ENCODE data around the gene MUC3A. TPM values are rescaled to one million over a fixed set of nuclear protein-coding genes. Genes with fewer than 3 reads are reported as not detected.

Gene MUC3A, protein sequence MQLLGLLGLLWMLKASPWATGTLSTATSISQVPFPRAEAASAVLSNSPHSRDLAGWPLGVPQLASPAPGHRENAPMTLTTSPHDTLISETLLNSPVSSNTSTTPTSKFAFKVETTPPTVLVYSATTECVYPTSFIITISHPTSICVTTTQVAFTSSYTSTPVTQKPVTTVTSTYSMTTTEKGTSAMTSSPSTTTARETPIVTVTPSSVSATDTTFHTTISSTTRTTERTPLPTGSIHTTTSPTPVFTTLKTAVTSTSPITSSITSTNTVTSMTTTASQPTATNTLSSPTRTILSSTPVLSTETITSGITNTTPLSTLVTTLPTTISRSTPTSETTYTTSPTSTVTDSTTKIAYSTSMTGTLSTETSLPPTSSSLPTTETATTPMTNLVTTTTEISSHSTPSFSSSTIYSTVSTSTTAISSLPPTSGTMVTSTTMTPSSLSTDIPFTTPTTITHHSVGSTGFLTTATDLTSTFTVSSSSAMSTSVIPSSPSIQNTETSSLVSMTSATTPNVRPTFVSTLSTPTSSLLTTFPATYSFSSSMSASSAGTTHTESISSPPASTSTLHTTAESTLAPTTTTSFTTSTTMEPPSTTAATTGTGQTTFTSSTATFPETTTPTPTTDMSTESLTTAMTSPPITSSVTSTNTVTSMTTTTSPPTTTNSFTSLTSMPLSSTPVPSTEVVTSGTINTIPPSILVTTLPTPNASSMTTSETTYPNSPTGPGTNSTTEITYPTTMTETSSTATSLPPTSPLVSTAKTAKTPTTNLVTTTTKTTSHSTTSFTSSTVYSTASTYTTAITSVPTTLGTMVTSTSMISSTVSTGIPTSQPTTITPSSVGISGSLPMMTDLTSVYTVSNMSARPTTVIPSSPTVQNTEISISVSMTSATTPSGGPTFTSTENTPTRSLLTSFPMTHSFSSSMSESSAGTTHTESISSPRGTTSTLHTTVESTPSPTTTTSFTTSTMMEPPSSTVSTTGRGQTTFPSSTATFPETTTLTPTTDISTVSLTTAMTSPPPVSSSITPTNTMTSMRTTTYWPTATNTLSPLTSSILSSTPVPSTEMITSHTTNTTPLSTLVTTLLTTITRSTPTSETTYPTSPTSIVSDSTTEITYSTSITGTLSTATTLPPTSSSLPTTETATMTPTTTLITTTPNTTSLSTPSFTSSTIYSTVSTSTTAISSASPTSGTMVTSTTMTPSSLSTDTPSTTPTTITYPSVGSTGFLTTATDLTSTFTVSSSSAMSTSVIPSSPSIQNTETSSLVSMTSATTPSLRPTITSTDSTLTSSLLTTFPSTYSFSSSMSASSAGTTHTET (N-terminal part only)
- under 1 TPM; under 0.01 to 0.29 (median 0.16) TPM for total RNA-seq

DNA sequence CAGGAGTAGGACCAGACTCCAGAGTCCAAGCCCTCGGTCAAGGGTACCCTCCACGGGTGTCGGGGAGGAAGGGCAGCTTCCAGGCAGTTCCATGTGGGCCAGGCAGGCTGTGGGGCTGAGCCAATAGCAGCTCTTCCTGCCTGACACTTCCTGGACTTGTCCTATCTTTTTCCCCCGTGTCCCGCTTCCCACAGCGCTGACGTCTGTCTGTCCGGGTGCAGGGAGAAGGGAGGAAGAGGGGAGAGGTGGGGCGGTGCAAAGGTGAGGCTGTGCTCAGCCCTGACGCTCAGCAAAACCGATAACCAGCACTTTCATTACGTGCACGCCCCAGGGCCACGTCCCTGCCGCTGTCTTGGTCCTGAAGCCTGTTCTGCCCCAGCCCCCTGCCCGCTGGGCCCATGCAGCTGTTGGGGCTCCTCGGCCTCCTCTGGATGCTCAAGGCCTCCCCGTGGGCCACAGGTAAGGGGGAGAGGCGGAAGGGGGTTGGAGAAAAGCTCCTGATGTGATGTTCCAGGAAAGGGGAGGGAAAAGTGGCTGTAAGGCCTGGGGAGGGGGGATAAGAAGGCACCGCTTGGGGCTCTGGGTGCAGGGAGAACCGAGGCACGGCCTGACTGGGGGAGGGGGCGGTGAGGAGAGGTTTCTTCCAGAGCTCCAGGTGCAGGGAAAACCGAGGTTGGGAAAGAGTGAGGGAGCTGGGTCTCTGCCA, at the start of gene MUC3A:
Gene MUC3A (plus strand): TSS at position 308 of the 706 bp plus-strand sequence. CDS start 91 bp downstream, at position 399.
- no peak within 1 kb of the TSS for H3K27ac ChIP-seq

DNA sequence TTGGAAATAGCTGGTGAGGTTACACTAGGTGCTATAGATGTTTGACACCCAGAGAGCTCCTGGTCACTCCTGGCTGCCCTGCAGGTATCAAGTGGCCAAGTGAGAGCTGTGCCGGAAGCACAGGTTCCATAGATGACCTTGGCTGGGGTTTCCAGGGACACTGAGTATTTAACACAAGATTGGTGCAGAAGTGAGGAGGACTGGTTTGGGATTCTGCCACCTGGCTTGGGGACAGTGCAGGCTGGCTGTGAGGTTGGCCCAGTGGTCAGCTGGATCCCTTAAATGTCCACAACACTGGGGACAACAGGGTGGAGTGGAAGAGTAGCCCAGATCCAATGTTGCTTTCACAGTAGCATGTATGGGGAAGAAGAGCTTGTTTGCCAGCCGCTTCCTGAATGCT, 48.4 kb upstream of the MUC3A start:
- TF ChIP-seq, protein P1, sequence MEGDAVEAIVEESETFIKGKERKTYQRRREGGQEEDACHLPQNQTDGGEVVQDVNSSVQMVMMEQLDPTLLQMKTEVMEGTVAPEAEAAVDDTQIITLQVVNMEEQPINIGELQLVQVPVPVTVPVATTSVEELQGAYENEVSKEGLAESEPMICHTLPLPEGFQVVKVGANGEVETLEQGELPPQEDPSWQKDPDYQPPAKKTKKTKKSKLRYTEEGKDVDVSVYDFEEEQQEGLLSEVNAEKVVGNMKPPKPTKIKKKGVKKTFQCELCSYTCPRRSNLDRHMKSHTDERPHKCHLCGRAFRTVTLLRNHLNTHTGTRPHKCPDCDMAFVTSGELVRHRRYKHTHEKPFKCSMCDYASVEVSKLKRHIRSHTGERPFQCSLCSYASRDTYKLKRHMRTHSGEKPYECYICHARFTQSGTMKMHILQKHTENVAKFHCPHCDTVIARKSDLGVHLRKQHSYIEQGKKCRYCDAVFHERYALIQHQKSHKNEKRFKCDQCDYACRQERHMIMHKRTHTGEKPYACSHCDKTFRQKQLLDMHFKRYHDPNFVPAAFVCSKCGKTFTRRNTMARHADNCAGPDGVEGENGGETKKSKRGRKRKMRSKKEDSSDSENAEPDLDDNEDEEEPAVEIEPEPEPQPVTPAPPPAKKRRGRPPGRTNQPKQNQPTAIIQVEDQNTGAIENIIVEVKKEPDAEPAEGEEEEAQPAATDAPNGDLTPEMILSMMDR (IDR thresholded peaks at IDR 0.05): no peak
- TF ChIP-seq POLR2AphosphoS5 (IDR thresholded peaks at IDR 0.05) (no peak), POLR2A (IDR thresholded peaks at IDR 0.05) (no peak)
- peaks cover 0 to 37% of the 10 kb centered on the region in 2 donors for H3K27me3 ChIP-seq
- intact Hi-C loops (cut with DNase I; ENCODE audit: low total_unique reads): no loop called here

More for the DNA sequence above, at the start of gene MUC3A:
- H3K27me3 ChIP-seq: peaks cover 0 to 23% of the 10 kb centered on the region in 2 donors
- H3K36me3 ChIP-seq: no peaks in the 10 kb centered on the region
- DNase-seq (ENCODE audit: low spot score in 2 of 2): no peak
- TF ChIP-seq POLR2AphosphoS5 (IDR thresholded peaks at IDR 0.05): no peak
- TF ChIP-seq POLR2A (IDR thresholded peaks at IDR 0.05): no peak
- TF ChIP-seq, protein P1 (IDR thresholded peaks at IDR 0.05): no peak
- no peaks in the 10 kb centered on the region for H3K9me3 ChIP-seq
- no peaks in the 10 kb centered on the region for H3K4me1 ChIP-seq
- intact Hi-C loops (cut with DNase I; ENCODE audit: low total_unique reads): no loop called here
- H3K4me3 ChIP-seq: peak within 1 kb of the TSS in 1 of 3 donors; percentile 2

DNA sequence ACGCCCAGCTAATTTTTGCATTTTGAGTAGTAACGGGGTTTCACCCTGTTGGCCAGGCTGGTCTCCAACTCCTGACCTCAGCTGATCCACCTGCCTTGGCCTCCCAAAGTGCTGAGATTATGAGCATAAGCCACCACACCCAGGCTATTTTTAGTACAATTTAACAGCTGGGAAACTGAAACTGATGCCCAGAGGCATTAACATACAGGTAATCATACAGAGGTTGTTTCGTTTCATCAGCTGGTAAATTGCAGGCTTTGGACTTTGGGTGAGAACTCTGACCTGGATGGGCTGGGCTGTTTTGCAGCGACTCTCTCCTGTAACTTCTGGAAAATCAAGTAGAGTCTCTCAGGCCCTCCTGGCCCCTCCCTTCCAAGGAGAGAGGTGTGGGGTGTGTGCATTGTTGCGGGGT, 47.4 kb upstream of the MUC3A start:
- TF ChIP-seq POLR2A (IDR thresholded peaks at IDR 0.05): no peak
- no peak for TF ChIP-seq POLR2AphosphoS5 (IDR thresholded peaks at IDR 0.05)
- TF ChIP-seq, protein P1 (IDR thresholded peaks at IDR 0.05): no peak
- no peak for DNase-seq (ENCODE audit: low spot score in 2 of 2)
- Histone ChIP-seq H3K4me1 (no peaks in the 10 kb centered on the region), H3K36me3 (no peaks in the 10 kb centered on the region), H3K27me3 (peaks cover 0 to 29% of the 10 kb centered on the region in 2 donors), H3K4me3 (no peak overlapping the region), H3K9me3 (no peaks in the 10 kb centered on the region), H3K27ac (no peak overlapping the region)
- intact Hi-C loops (cut with DNase I; ENCODE audit: low total_unique reads): no loop called here

More for the DNA sequence above, 48.4 kb upstream of the MUC3A start:
- DNase-seq (ENCODE audit: low spot score in 2 of 2): no peak
- Histone ChIP-seq H3K4me3 (no peak overlapping the region), H3K9me3 (no peaks in the 10 kb centered on the region), H3K27ac (no peak overlapping the region), H3K4me1 (no peaks in the 10 kb centered on the region), H3K36me3 (no peaks in the 10 kb centered on the region)

DNA sequence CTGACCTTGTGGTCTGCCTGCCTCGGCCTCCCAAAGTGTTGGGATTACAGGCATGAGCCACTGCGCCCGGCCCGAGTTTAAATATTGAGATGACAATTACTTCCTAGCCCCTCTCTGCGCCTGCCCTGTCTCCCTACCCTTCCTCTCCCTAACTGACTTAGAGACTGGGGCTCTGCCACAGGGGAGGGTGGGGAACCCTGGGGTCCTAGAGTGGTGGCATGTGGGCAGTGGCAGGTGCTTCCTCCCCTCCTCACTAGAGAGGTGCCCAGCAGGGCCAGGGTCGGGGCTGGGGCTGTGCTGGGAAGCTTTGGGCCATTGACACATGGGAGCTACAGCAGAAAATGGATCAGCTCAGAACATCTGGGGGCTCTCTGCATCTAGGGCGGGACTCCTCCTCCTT, 46.7 kb upstream of the MUC3A start:
- H3K27me3 ChIP-seq: peaks cover 0 to 22% of the 10 kb centered on the region in 2 donors
- H3K4me3 ChIP-seq: no peak overlapping the region

More for the DNA sequence above, 46.7 kb upstream of the MUC3A start:
- no peaks in the 10 kb centered on the region for H3K9me3 ChIP-seq
- H3K4me1 ChIP-seq: no peaks in the 10 kb centered on the region
- TF ChIP-seq, protein P1 (IDR thresholded peaks at IDR 0.05): no peak
- TF ChIP-seq POLR2A (IDR thresholded peaks at IDR 0.05) (no peak), POLR2AphosphoS5 (IDR thresholded peaks at IDR 0.05) (no peak)
- DNase-seq (ENCODE audit: low spot score in 2 of 2): no peak
- intact Hi-C loops (cut with DNase I; ENCODE audit: low total_unique reads): no loop called here
- H3K27ac ChIP-seq: no peak overlapping the region
- no peaks in the 10 kb centered on the region for H3K36me3 ChIP-seq
